ENCODE data around the gene GPC5.

DNA sequence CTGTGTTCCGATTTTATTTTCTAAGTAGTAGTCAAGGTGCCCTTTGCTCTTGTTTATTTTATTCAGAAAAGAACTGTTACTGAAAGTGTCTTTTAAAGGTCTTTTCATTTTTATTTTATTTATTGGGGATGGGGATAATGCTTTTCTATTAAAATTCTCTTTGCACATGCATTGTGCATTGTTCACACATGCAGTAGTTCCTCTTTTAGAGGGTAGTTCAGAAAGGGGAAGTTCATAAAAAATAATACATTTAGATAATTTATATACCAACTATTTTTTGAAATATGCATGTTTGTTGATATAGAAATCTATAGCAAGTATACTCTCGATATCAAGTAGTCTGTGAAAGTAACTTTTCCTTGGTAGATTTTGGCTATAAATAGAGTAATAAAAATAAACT lies 3.5 kb downstream of the GPC5 start:
- TF ChIP-seq, protein P1, sequence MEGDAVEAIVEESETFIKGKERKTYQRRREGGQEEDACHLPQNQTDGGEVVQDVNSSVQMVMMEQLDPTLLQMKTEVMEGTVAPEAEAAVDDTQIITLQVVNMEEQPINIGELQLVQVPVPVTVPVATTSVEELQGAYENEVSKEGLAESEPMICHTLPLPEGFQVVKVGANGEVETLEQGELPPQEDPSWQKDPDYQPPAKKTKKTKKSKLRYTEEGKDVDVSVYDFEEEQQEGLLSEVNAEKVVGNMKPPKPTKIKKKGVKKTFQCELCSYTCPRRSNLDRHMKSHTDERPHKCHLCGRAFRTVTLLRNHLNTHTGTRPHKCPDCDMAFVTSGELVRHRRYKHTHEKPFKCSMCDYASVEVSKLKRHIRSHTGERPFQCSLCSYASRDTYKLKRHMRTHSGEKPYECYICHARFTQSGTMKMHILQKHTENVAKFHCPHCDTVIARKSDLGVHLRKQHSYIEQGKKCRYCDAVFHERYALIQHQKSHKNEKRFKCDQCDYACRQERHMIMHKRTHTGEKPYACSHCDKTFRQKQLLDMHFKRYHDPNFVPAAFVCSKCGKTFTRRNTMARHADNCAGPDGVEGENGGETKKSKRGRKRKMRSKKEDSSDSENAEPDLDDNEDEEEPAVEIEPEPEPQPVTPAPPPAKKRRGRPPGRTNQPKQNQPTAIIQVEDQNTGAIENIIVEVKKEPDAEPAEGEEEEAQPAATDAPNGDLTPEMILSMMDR (IDR thresholded peaks at IDR 0.05; ENCODE audit: low read length): no peak
- TF ChIP-seq EZH2 (IDR thresholded peaks at IDR 0.05; ENCODE audit: borderline replicate concordance, low read length): no peak

Measured in OCI-LY1 (cell line).